Inflammatory macrophage (primary cell): ENCODE data around the gene HAX1.
A peak's percentile ranks its signal among the peaks of the same experiment; 100 is the strongest.
"Not testable (repeated sequence)": the region's sequence is repeated elsewhere in the genome, so short reads cannot be mapped to it uniquely, and the experiment has no call there.

Experiments used
- DNase-seq, 2 donors: peaks; one replicate each; pipeline ENCODE4 v3.0.0-alpha.2; 2020 to 2022

Gene HAX1

GRCh38 chr1:154287591-154287990 is 15.2 kb downstream of the HAX1 start:
- not testable (repeated sequence) for DNase-seq

GRCh38 chr1:154288661-154289060 is 16.2 kb downstream of the HAX1 start:
- DNase-seq, result no peak

- no peak for DNase-seq
Measured at GRCh38 chr1:154290921-154291320, 18.5 kb downstream of the HAX1 start.

GRCh38 chr1:154295408-154296235 is 23.2 kb downstream of the HAX1 start:
- DNase-seq, result no peak

GRCh38 chr1:154301582-154301981 is 29.2 kb downstream of the HAX1 start:
- no peak for DNase-seq

- DNase-seq, result no peak
Measured at GRCh38 chr1:154304664-154305337, 32.4 kb downstream of the HAX1 start.

GRCh38 chr1:154306151-154306550 is 33.7 kb downstream of the HAX1 start:
- no peak for DNase-seq

- DNase-seq, result not testable (repeated sequence)
Measured at GRCh38 chr1:154307670-154308270, 35.3 kb downstream of the HAX1 start.

GRCh38 chr1:154309136-154309535 is 36.7 kb downstream of the HAX1 start:
- DNase-seq, result not testable (repeated sequence)

GRCh38 chr1:154312229-154313065 is 40.0 kb downstream of the HAX1 start:
- DNase-seq, result not testable (repeated sequence)

- DNase-seq, result no peak
Measured at GRCh38 chr1:154313066-154313356, 40.6 kb downstream of the HAX1 start.

GRCh38 chr1:154314226-154314625 is 41.8 kb downstream of the HAX1 start:
- not testable (repeated sequence) for DNase-seq

GRCh38 chr1:154316704-154317103 is 44.3 kb downstream of the HAX1 start:
- DNase-seq, result no peak

- no peak for DNase-seq
Measured at GRCh38 chr1:154318386-154318785, 46.0 kb downstream of the HAX1 start.

- DNase-seq, result peak in 1 of 2 donors; percentile 26
Measured at GRCh38 chr1:154320882-154321608, 48.6 kb downstream of the HAX1 start, which contains the start of gene AQP10. AQP10 (plus strand) TSS chr1:154321093; CDS start chr1:154321156, 63 bp downstream.

- DNase-seq, result not testable (repeated sequence)
Measured at GRCh38 chr1:154321609-154321934, 49.1 kb downstream of the HAX1 start.

- DNase-seq, result no peak
Measured at GRCh38 chr1:154323493-154323892, 51.1 kb downstream of the HAX1 start.

GRCh38 chr1:154324241-154324640 is 51.8 kb downstream of the HAX1 start:
- no peak for DNase-seq

- peak; percentile 20 to 29 for DNase-seq
Measured at GRCh38 chr1:154324669-154325582, 52.5 kb downstream of the HAX1 start, which contains the start of gene ATP8B2. ATP8B2 (plus strand) TSS chr1:154325525; CDS start chr1:154328142, 2,617 bp downstream.
